Breast epithelium (tissue), 4 donors: Measurements from ENCODE around the gene RNASE4. TPM values are rescaled to one million over a fixed set of nuclear protein-coding genes. Genes with fewer than 3 reads are reported as not detected.

Source experiments
- DNase-seq, 2 donors: peaks; one replicate each; pipeline ENCODE4 v3.0.0-alpha.2; 2019; ENCODE audit warnings: low spot score in 2 of 2
- H3K27ac ChIP-seq, 2 donors: fragments of 200-600 bp; sonication (generic) in 1 of 2; one replicate each; pipeline ENCODE4 v1.5.1; 2016 to 2019; ENCODE audit warnings: mild to moderate bottlenecking in 1 of 2
- H3K27me3 ChIP-seq, 2 donors: fragments of 200-600 bp; sonication (generic) in 1 of 2; one replicate each; pipeline versions ENCODE4 v1.5.1 to v1.6.0; 2017 to 2019; ENCODE audit warnings: control low read depth in 1 of 2, mild to moderate bottlenecking in 1 of 2
- H3K36me3 ChIP-seq: fragments of 200-600 bp; one replicate; pipeline ENCODE4 v1.5.1; 2019
- H3K4me1 ChIP-seq, 2 donors: fragments of 200-600 bp; sonication (generic); one replicate each; pipeline ENCODE4 v1.5.1; 2016 to 2019; ENCODE audit warnings: control low read depth in 1 of 2
- H3K4me3 ChIP-seq, 3 donors: fragments of 200-600 bp; sonication (generic); 1 replicate in 2 of 3; 2 replicates in 1 of 3; pipeline ENCODE4 v1.5.1; 2016 to 2019; ENCODE audit warnings: mild to moderate bottlenecking in 3 of 3, moderate library complexity in 2 of 3
- H3K9me3 ChIP-seq, 2 donors: fragments of 200-600 bp; sonication (generic) in 1 of 2; one replicate each; pipeline ENCODE4 v1.5.1; 2016 to 2019; ENCODE audit warnings: control low read depth in 1 of 2
- CTCF ChIP-seq, 3 donors: fragments of 450-650 bp; IDR thresholded peaks; one replicate each; pipeline ENCODE4 v1.5.1; 2016 to 2017; ENCODE audit warnings: antibody characterized with exemption in 3 of 3, mild to moderate bottlenecking in 3 of 3, moderate library complexity in 3 of 3
- POLR2A ChIP-seq: fragments of 450-650 bp; IDR thresholded peaks from one replicate; pipeline ENCODE4 v1.6.1; 2016; ENCODE audit warnings: antibody characterized with exemption, mild to moderate bottlenecking, moderate library complexity
- POLR2AphosphoS5 ChIP-seq, 3 donors: sonication (generic); formaldehyde crosslinking; IDR thresholded peaks; one replicate each; pipeline ENCODE4 v1.6.1; 2017; ENCODE audit warnings: antibody characterized with exemption in 3 of 3
- intact Hi-C: fragments of 100-400 bp; cut with DNase I; formaldehyde crosslinking; loops from one replicate; pipeline ENCODE4 v1.15.1; 2023; ENCODE audit warnings: low total_unique reads
- total RNA-seq, 3 donors: library from RNA; depleted of rRNA; stranded (reverse); fragments of >200 nt; gene quantifications; one replicate each; pipeline ENCODE4 v1.1.0, GENCODE V29; 2016

The RNASE4 gene
- total RNA-seq, 3 donors from 2014 or later: 165 to 367 (median 177) TPM

GRCh38 chr14:20675669-20676068 lies 8.7 kb upstream of the RNASE4 start:
- H3K4me3 ChIP-seq: no peak overlapping the region
- H3K27me3 ChIP-seq: no peaks in the 10 kb centered on the region
- TF ChIP-seq POLR2A (no peak), POLR2AphosphoS5 (IDR thresholded peaks at IDR 0.05) (no peak), CTCF (IDR thresholded peaks at IDR 0.05) (no peak)
- H3K27ac ChIP-seq: no peak overlapping the region
- intact Hi-C loops: loop anchor here (2.0 kb wide), 1 partner anchor 15 kb away; no protein-coding TSS in a partner anchor
- H3K4me1 ChIP-seq: peaks cover 0 to 4% of the 10 kb centered on the region in 2 donors
- DNase-seq: no peak
- H3K9me3 ChIP-seq: no peaks in the 10 kb centered on the region
- H3K36me3 ChIP-seq: no peaks in the 10 kb centered on the region

GRCh38 chr14:20676072-20676471 lies 8.3 kb upstream of the RNASE4 start:
- intact Hi-C loops: no loop called here
- Histone ChIP-seq H3K4me3 (no peak overlapping the region), H3K36me3 (no peaks in the 10 kb centered on the region), H3K27ac (no peak overlapping the region), H3K9me3 (no peaks in the 10 kb centered on the region), H3K27me3 (no peaks in the 10 kb centered on the region), H3K4me1 (peaks cover 0 to 8% of the 10 kb centered on the region in 2 donors)
- TF ChIP-seq POLR2A (no peak), POLR2AphosphoS5 (IDR thresholded peaks at IDR 0.05) (no peak), CTCF (IDR thresholded peaks at IDR 0.05) (no peak)
- no peak for DNase-seq

GRCh38 chr14:20679907-20680306 lies 4.5 kb upstream of the RNASE4 start:
- Histone ChIP-seq H3K4me3 (no peak overlapping the region), H3K4me1 (peaks cover 0 to 9% of the 10 kb centered on the region in 2 donors), H3K27me3 (no peaks in the 10 kb centered on the region), H3K9me3 (no peaks in the 10 kb centered on the region), H3K36me3 (no peaks in the 10 kb centered on the region), H3K27ac (no peak overlapping the region)
- no peak for DNase-seq
- no peak for TF ChIP-seq CTCF (IDR thresholded peaks at IDR 0.05)
- TF ChIP-seq POLR2A: no peak
- no peak for TF ChIP-seq POLR2AphosphoS5 (IDR thresholded peaks at IDR 0.05)
- intact Hi-C loops: loop anchor here (5.0 kb wide), 1 partner anchor 68 kb away; no protein-coding TSS in a partner anchor

- H3K9me3 ChIP-seq: no peaks in the 10 kb centered on the region
- H3K27ac ChIP-seq: peak overlapping the region in 1 of 2 donors; percentile 100
- H3K4me3 ChIP-seq: no peak overlapping the region
- intact Hi-C loops: loop anchor here (5.0 kb wide), 1 partner anchor 68 kb away; no protein-coding TSS in a partner anchor
- DNase-seq: no peak
- H3K27me3 ChIP-seq: no peaks in the 10 kb centered on the region
- no peaks in the 10 kb centered on the region for H3K36me3 ChIP-seq
- H3K4me1 ChIP-seq: peaks cover 0 to 9% of the 10 kb centered on the region in 2 donors
- TF ChIP-seq CTCF (IDR thresholded peaks at IDR 0.05) (no peak), POLR2A (no peak), POLR2AphosphoS5 (IDR thresholded peaks at IDR 0.05) (no peak)
These were observed 4.0 kb upstream of the RNASE4 start for GRCh38 chr14:20680363-20680762.

- Histone ChIP-seq H3K4me1 (peaks cover 0 to 9% of the 10 kb centered on the region in 2 donors), H3K9me3 (no peaks in the 10 kb centered on the region), H3K27ac (peak overlapping the region; percentile 99 to 100), H3K36me3 (no peaks in the 10 kb centered on the region), H3K27me3 (no peaks in the 10 kb centered on the region), H3K4me3 (peak overlapping the region; percentile 83 to 93 (median 88))
- intact Hi-C loops: loop anchor here (5.0 kb wide), 1 partner anchor 69 kb away; no protein-coding TSS in a partner anchor
- DNase-seq: no peak
- TF ChIP-seq POLR2A (no peak), POLR2AphosphoS5 (IDR thresholded peaks at IDR 0.05) (no peak), CTCF (IDR thresholded peaks at IDR 0.05) (no peak)
These were observed 3.5 kb upstream of the RNASE4 start for GRCh38 chr14:20680843-20681347.
